ENCODE results near the gene DSG4.

DNA sequence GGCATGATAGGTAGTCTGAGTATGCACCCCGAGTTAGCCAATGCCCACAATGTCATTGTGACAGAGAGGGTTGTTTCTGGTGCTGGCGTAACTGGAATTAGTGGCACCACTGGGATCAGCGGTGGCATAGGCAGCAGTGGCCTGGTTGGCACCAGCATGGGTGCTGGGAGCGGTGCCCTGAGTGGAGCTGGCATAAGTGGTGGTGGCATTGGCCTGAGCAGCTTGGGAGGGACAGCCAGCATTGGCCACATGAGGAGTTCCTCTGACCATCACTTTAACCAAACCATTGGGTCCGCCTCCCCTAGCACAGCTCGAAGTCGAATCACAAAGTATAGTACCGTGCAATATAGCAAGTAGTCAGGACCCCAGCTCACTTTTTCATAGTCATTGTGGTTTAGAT lies 21.6 kb upstream of the DSG4 start:
- TF ChIP-seq CTCF (IDR thresholded peaks at IDR 0.05) (no peak), POLR2A (IDR thresholded peaks at IDR 0.05) (no peak), POLR2AphosphoS5 (IDR thresholded peaks at IDR 0.05; ENCODE audit: insufficient read depth in 1 of 2, low read depth in 1 of 2) (no peak)
